ENCODE measurements around the gene GUCY2D.

GUCY2D gene

GRCh38 chr17:7984904-7985303, 17.5 kb upstream of the GUCY2D start:
- Histone ChIP-seq H3K9me2 (replicated peaks; ENCODE audit: insufficient read depth, low read length) (no peaks in the 10 kb centered on the region), H3K4me2 (ENCODE audit: low read depth, low read length, poor library complexity, severe bottlenecking) (no peak overlapping the region), H3K9me3 (ENCODE audit: insufficient read depth, low read length) (no peaks in the 10 kb centered on the region), H3K27me3 (ENCODE audit: low read length) (no peaks in the 10 kb centered on the region), H3K9ac (ENCODE audit: low read length) (no peak overlapping the region), H2AFZ (ENCODE audit: low read depth, low read length, severe bottlenecking) (no peak overlapping the region), H3K79me2 (ENCODE audit: insufficient read depth, low read length) (no peaks in the 10 kb centered on the region), H3K36me3 (ENCODE audit: low read length) (no peaks in the 10 kb centered on the region), H4K20me1 (ENCODE audit: low read depth, low read length) (no peaks in the 10 kb centered on the region), H3K27ac (ENCODE audit: low read depth, low read length) (no peak overlapping the region), H3F3A (ENCODE audit: insufficient read depth) (peaks cover 12% of the 10 kb centered on the region), H3K4me3 (ENCODE audit: insufficient read depth, low read length, poor library complexity, severe bottlenecking) (no peak overlapping the region)
- TF ChIP-seq CTCF (IDR thresholded peaks at IDR 0.05; ENCODE audit: insufficient read depth, low read length, poor library complexity, severe bottlenecking) = no peak
- TF ChIP-seq EZH2phosphoT487 (conservative IDR thresholded peaks at IDR 0.05; ENCODE audit: low read length) = no peak

- no peaks in the 10 kb centered on the region for H3K9me2 ChIP-seq (replicated peaks; ENCODE audit: insufficient read depth, low read length)
- no peak overlapping the region for H3K4me2 ChIP-seq (ENCODE audit: low read depth, low read length, poor library complexity, severe bottlenecking)
- no peaks in the 10 kb centered on the region for H3K9me3 ChIP-seq (ENCODE audit: insufficient read depth, low read length)
- no peak overlapping the region for H3K9ac ChIP-seq (ENCODE audit: low read length)
- no peak overlapping the region for H3K27ac ChIP-seq (ENCODE audit: low read depth, low read length)
- TF ChIP-seq CTCF (IDR thresholded peaks at IDR 0.05; ENCODE audit: insufficient read depth, low read length, poor library complexity, severe bottlenecking) = no peak
- no peak for TF ChIP-seq EZH2phosphoT487 (conservative IDR thresholded peaks at IDR 0.05; ENCODE audit: low read length)
- no peak overlapping the region for H3K4me3 ChIP-seq (ENCODE audit: insufficient read depth, low read length, poor library complexity, severe bottlenecking)
- H3K79me2 ChIP-seq (ENCODE audit: insufficient read depth, low read length) = no peaks in the 10 kb centered on the region
- no peaks in the 10 kb centered on the region for H4K20me1 ChIP-seq (ENCODE audit: low read depth, low read length)
- H2AFZ ChIP-seq (ENCODE audit: low read depth, low read length, severe bottlenecking) = no peak overlapping the region
- no peaks in the 10 kb centered on the region for H3K36me3 ChIP-seq (ENCODE audit: low read length)
- no peaks in the 10 kb centered on the region for H3K27me3 ChIP-seq (ENCODE audit: low read length)
- peaks cover 13% of the 10 kb centered on the region for H3F3A ChIP-seq (ENCODE audit: insufficient read depth)
Measured at GRCh38 chr17:7987112-7987893, 15.1 kb upstream of the GUCY2D start.

- TF ChIP-seq EZH2phosphoT487 (conservative IDR thresholded peaks at IDR 0.05; ENCODE audit: low read length) = no peak
- peak; percentile 46 for TF ChIP-seq CTCF (IDR thresholded peaks at IDR 0.05; ENCODE audit: insufficient read depth, low read length, poor library complexity, severe bottlenecking)
- Histone ChIP-seq H3K4me3 (ENCODE audit: insufficient read depth, low read length, poor library complexity, severe bottlenecking) (no peak overlapping the region), H3K9me2 (replicated peaks; ENCODE audit: insufficient read depth, low read length) (no peaks in the 10 kb centered on the region), H3K4me2 (ENCODE audit: low read depth, low read length, poor library complexity, severe bottlenecking) (no peak overlapping the region), H3F3A (ENCODE audit: insufficient read depth) (peaks cover 13% of the 10 kb centered on the region), H3K79me2 (ENCODE audit: insufficient read depth, low read length) (no peaks in the 10 kb centered on the region), H4K20me1 (ENCODE audit: low read depth, low read length) (no peaks in the 10 kb centered on the region), H3K9ac (ENCODE audit: low read length) (no peak overlapping the region), H3K36me3 (ENCODE audit: low read length) (no peaks in the 10 kb centered on the region), H2AFZ (ENCODE audit: low read depth, low read length, severe bottlenecking) (peak overlapping the region; percentile 60), H3K27me3 (ENCODE audit: low read length) (no peaks in the 10 kb centered on the region), H3K27ac (ENCODE audit: low read depth, low read length) (0 out of 2 replicates have a peak overlapping the region, but pooled peaks have one; percentile 10), H3K9me3 (ENCODE audit: insufficient read depth, low read length) (no peaks in the 10 kb centered on the region)
Measured at GRCh38 chr17:7988750-7989178, 13.7 kb upstream of the GUCY2D start.
